Activated CD8-positive, alpha-beta T cell treated with anti-CD3 and anti-CD28 coated beads for 36 hours (primary cell): ENCODE measurements around the gene ME3. TPM values are rescaled to one million over a fixed set of nuclear protein-coding genes. Genes with fewer than 3 reads are reported as not detected.
"Not testable (repeated sequence)": the region's sequence is repeated elsewhere in the genome, so short reads cannot be mapped to it uniquely, and the experiment has no call there.

ENCODE experiments used
- ATAC-seq: fragments of 200-7000 bp; cut with Tn5 transposase; one replicate; pipeline ENCODE4 v1.10.0; 2021; ENCODE audit warnings: mild to moderate bottlenecking, moderate library complexity
- CTCF ChIA-PET: fragments of 350-600 bp; sonication (Branson Sonifier 250); formaldehyde crosslinking; loops from one replicate; lab custom pipeline; 2021; ENCODE audit warnings: antibody characterized with exemption; lab: Charles Lee
- POLR2A ChIA-PET: fragments of 350-600 bp; sonication (Branson Sonifier 250); formaldehyde crosslinking; loops from one replicate; lab custom pipeline; 2021; ENCODE audit warnings: antibody characterized with exemption; lab: Charles Lee
- DNase-seq: peaks from one replicate; pipeline ENCODE4 v3.0.0-alpha.2; 2020
- H3K27ac Mint-ChIP-seq: one replicate; pipeline ENCODE4 v1.8.0; 2021; ENCODE audit warnings: mild to moderate bottlenecking, mixed read lengths
- H3K27me3 Mint-ChIP-seq: one replicate; pipeline ENCODE4 v1.8.0; 2021; ENCODE audit warnings: mixed read lengths
- H3K36me3 Mint-ChIP-seq: one replicate; pipeline ENCODE4 v1.8.0; 2021; ENCODE audit warnings: low read depth, mixed read lengths
- H3K4me1 Mint-ChIP-seq: one replicate; pipeline ENCODE4 v1.8.0; 2021; ENCODE audit warnings: low read depth, mixed read lengths
- H3K4me3 Mint-ChIP-seq: one replicate; pipeline ENCODE4 v1.8.0; 2021; ENCODE audit warnings: mild to moderate bottlenecking, moderate library complexity, mixed read lengths
- H3K9me3 Mint-ChIP-seq: one replicate; pipeline ENCODE4 v1.8.0; 2021; ENCODE audit warnings: mixed read lengths
- CTCF ChIP-seq: fragments of 200-600 bp; IDR thresholded peaks from one replicate; pipeline ENCODE4 v1.8.0; 2022; ENCODE audit warnings: antibody characterized with exemption, mild to moderate bottlenecking
- intact Hi-C: fragments of 100-400 bp; cut with micrococcal nuclease; formaldehyde crosslinking; loops from one replicate; pipeline ENCODE4 v1.10.0; 2022
- total RNA-seq, 2 experiments: library from RNA; stranded (reverse); gene quantifications; one replicate each; pipeline ENCODE4 v1.2.3, GENCODE V29; 2021

ME3 gene
- total RNA-seq, 2 experiments from 2014 or later = 5.0 to 6.2 TPM

DNA sequence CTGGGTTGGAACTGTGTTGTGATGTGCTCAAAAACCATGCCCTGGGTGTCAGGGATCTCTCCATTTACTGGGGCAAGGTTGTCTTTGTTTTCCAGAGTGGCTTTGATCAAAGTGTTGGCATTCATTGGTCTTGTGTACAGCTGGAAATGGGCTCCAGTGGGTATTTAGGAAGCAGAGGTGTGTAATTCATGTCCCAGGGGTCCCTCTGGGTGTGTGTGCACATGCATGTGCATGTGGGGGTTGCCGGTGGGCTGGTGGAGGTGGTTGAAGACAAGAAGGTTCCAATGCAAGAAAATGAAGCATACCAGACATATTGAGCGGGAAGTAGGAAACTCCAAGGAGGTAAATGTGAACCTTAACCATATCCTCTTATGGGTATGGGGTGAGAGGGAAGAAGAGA, 121.7 kb downstream of the ME3 start:
- H3K27me3 Mint-ChIP-seq = no peaks in the 10 kb centered on the region
- intact Hi-C loops = no loop called here
- ATAC-seq = no peak
- no peak overlapping the region for H3K4me3 Mint-ChIP-seq
- H3K36me3 Mint-ChIP-seq = no peaks in the 10 kb centered on the region
- CTCF ChIA-PET = interaction anchor here (2.0 kb wide), 1 partner anchor 58 kb away, joined by 5 read pairs; no protein-coding TSS in a partner anchor
- no peaks in the 10 kb centered on the region for H3K4me1 Mint-ChIP-seq
- no peaks in the 10 kb centered on the region for H3K9me3 Mint-ChIP-seq
- no peak overlapping the region for H3K27ac Mint-ChIP-seq
- POLR2A ChIA-PET = interaction anchor here (1.0 kb wide), 1 partner anchor 64 kb away, joined by 3 read pairs; no protein-coding TSS in a partner anchor
- DNase-seq = no peak
- no peak for TF ChIP-seq CTCF

DNA sequence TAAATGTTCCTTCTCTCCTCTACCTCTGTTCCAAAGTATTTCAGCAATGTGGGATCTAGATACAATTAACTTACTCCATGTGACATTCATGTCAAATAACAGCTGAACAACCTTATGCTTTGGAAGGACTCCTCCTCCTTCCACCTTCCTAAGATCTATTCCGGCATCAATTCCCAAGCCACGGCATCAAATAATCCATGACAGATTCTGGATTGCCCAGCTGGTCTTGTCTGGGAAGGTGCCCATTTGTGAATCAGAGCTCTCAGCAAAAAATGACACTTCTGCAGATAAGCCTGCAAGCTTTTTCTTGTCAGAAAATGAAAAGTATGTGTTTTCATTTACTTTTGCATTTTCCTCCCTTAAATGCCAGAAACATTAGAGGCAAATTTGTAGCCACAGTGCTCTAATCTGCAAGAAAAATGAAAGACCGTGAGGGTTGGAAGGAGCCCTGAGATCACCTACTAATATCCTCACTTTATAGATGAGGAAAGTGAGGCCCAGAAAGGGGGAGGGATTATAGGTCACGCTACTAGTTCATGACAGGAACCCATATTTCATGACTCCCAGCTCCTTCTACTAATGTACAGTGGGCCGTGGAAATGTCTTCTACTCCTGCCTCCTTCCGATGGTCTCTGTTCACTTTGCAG, 124.0 kb downstream of the ME3 start:
- Mint-ChIP-seq H3K4me1 (no peaks in the 10 kb centered on the region), H3K36me3 (no peaks in the 10 kb centered on the region), H3K27ac (no peak overlapping the region), H3K27me3 (no peaks in the 10 kb centered on the region), H3K4me3 (no peak overlapping the region), H3K9me3 (no peaks in the 10 kb centered on the region)
- POLR2A ChIA-PET = no interaction called here
- CTCF ChIA-PET = interaction anchor here (0.6 to 0.9 kb wide), 2 partner anchors 59 to 60 kb away, joined by 3 to 5 read pairs; no protein-coding TSS in a partner anchor
- intact Hi-C loops = no loop called here
- no peak for ATAC-seq
- no peak for DNase-seq
- no peak for TF ChIP-seq CTCF

DNA sequence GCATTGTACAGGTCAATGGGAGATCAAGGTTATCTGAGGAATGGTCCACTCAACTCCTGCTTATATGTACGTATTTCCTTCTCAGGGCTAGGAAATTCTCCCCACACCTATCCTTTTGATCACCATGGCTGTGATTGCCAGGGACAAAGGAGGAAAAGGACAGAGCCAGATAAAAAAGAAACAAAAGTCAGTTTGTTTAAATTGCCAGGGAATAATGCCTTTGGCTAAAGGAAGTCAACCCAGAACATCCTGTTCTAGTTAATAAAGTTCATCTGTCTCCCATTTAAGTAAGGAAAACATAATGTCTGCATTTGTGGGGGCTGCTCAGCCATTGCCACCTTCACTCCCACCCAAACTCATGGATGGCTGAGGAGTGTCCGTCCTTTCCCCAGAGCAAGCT, 124.7 kb downstream of the ME3 start:
- intact Hi-C loops = no loop called here
- H3K4me3 Mint-ChIP-seq = no peak overlapping the region
- ATAC-seq (no peak), DNase-seq (no peak)
- H3K4me1 Mint-ChIP-seq = no peaks in the 10 kb centered on the region
- no peaks in the 10 kb centered on the region for H3K9me3 Mint-ChIP-seq
- ChIA-PET POLR2A (no interaction called here), CTCF (interaction anchor here (0.6 kb wide), 1 partner anchor 60 kb away, joined by 3 read pairs; no protein-coding TSS in a partner anchor)
- H3K36me3 Mint-ChIP-seq = no peaks in the 10 kb centered on the region
- no peak for TF ChIP-seq CTCF
- H3K27me3 Mint-ChIP-seq = no peaks in the 10 kb centered on the region
- no peak overlapping the region for H3K27ac Mint-ChIP-seq

DNA sequence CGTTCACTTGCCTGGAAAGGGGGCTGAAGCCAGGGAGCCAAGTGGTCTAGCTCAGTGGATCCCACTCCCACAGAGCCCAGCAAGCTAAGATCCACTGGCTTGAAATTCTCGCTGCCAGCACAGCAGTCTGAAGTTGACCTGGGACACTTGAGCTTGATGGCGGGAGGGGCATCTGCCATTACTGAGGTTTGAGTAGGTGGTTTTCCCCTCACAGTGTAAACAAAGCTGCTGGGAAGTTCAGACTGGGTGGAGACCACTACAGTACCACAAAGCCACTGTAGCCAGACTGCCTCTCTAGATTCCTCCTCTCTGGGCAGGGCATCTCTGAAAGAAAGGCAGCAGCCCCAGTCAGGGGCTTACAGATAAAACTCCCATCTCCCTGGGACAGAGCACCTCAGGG, 131.1 kb downstream of the ME3 start:
- H3K36me3 Mint-ChIP-seq, ATAC-seq, DNase-seq, H3K4me1 Mint-ChIP-seq, H3K27ac Mint-ChIP-seq, POLR2A ChIA-PET, H3K4me3 Mint-ChIP-seq, H3K9me3 Mint-ChIP-seq, H3K27me3 Mint-ChIP-seq, intact Hi-C loops, CTCF ChIA-PET: not testable (repeated sequence)

DNA sequence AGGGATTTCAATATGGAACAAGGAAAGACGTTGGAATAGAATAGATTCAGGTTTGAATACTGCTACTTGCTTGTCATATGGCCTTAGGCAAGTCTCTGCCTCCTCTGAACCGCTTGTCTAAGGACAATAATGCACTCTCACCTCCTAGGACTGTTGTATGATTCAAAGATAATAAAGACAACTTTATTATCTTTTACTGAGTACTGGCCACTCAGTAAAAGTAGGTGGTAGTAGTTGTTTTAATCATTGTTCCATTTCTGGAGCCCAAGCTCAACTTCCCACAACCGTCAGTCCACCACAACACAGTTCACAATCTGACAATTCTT, 134.2 kb downstream of the ME3 start:
- no peak overlapping the region for H3K27ac Mint-ChIP-seq
- DNase-seq (no peak), ATAC-seq (no peak)
- no peak overlapping the region for H3K4me3 Mint-ChIP-seq
- no peaks in the 10 kb centered on the region for H3K9me3 Mint-ChIP-seq
- intact Hi-C loops = no loop called here
- no peak for TF ChIP-seq CTCF
- no peaks in the 10 kb centered on the region for H3K4me1 Mint-ChIP-seq
- POLR2A ChIA-PET = no interaction called here
- H3K27me3 Mint-ChIP-seq = peaks cover 2% of the 10 kb centered on the region
- H3K36me3 Mint-ChIP-seq = no peaks in the 10 kb centered on the region
- CTCF ChIA-PET = no interaction called here
